ENCODE data around the gene CARMIL1. TPM values are rescaled to one million over a fixed set of nuclear protein-coding genes. Genes with fewer than 3 reads are reported as not detected.

The CARMIL1 gene
- total and polyA plus RNA-seq, 2 donors from 2014 or later, result 22.3 to 51.1 TPM

DNA sequence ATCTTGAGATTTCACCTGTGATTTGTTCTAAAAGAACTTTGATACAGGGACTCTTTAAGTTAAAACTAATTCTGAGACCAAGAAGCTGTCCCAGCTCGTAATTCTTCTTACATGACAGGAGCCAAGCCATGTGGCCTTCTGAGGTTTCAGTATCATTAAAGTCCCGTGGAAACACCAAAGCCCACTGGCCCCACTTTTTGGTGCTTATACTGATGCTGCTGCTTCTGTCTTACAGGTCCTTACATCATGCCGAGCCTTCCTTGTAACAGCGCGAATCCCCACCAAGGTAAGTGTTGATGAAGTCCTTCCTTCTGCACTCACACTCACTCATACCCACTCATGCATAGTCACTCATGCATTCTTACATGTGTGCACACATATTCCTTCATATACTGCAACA lies 140.7 kb downstream of the CARMIL1 start:
- Histone ChIP-seq H3K27ac (ENCODE audit: low read depth in 2 of 2, low read length in 2 of 2) (no peak overlapping the region), H3K4me3 (ENCODE audit: low read length in 3 of 3) (no peak overlapping the region), H3K9me3 (ENCODE audit: control insufficient read depth in 2 of 3, insufficient read depth in 1 of 3, low read length in 3 of 3) (no peaks in the 10 kb centered on the region), H3K36me3 (ENCODE audit: control insufficient read depth in 2 of 3, insufficient read depth in 3 of 3, low read length in 3 of 3) (no peaks in the 10 kb centered on the region), H3K9ac (ENCODE audit: low read length in 3 of 3) (no peak overlapping the region), H3K27me3 (ENCODE audit: control insufficient read depth, insufficient read depth, low read length) (no peaks in the 10 kb centered on the region), H3K4me1 (ENCODE audit: control insufficient read depth in 2 of 3, insufficient read depth in 2 of 3, low read depth in 1 of 3, low read length in 3 of 3) (peaks cover 5 to 19% (median 5%) of the 10 kb centered on the region in 3 donors)
- intact Hi-C loops (cut with DNase I), result no loop called here
- FAIRE-seq, result no peak
- no peak for DNase-seq
- TF ChIP-seq, protein P1, sequence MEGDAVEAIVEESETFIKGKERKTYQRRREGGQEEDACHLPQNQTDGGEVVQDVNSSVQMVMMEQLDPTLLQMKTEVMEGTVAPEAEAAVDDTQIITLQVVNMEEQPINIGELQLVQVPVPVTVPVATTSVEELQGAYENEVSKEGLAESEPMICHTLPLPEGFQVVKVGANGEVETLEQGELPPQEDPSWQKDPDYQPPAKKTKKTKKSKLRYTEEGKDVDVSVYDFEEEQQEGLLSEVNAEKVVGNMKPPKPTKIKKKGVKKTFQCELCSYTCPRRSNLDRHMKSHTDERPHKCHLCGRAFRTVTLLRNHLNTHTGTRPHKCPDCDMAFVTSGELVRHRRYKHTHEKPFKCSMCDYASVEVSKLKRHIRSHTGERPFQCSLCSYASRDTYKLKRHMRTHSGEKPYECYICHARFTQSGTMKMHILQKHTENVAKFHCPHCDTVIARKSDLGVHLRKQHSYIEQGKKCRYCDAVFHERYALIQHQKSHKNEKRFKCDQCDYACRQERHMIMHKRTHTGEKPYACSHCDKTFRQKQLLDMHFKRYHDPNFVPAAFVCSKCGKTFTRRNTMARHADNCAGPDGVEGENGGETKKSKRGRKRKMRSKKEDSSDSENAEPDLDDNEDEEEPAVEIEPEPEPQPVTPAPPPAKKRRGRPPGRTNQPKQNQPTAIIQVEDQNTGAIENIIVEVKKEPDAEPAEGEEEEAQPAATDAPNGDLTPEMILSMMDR (IDR thresholded peaks at IDR 0.05; ENCODE audit: borderline replicate concordance, extremely low read depth, insufficient read depth), result no peak

DNA sequence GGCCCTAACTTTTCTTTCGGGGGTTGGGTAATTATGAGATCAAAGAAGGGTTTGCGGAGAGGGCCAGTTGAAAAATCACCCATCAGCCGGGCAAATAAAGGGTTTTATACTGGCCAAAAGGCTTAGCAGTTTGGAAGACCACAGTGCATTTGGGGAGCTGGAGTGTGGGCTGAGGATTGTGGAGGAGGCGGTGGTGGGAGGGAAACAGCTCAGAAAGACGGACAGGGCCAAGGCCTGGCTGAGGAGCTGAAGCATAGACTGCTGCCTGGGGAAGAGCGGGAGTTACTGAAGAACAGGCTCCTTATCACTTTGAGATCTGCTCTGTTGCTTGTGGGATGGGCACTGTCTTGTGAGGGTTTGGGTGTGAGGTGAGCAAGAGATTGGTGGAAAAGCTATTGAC lies 144.2 kb downstream of the CARMIL1 start:
- intact Hi-C loops (cut with DNase I), result no loop called here
- H3K9me3 ChIP-seq (ENCODE audit: control insufficient read depth in 2 of 3, insufficient read depth in 1 of 3, low read length in 3 of 3), result no peaks in the 10 kb centered on the region
- no peak overlapping the region for H3K9ac ChIP-seq (ENCODE audit: low read length in 3 of 3)
- FAIRE-seq (no peak), DNase-seq (peak in 4 of 5 donors; percentile 40 to 64 (median 47))
- H3K36me3 ChIP-seq (ENCODE audit: control insufficient read depth in 2 of 3, insufficient read depth in 3 of 3, low read length in 3 of 3), result no peaks in the 10 kb centered on the region
- H3K27me3 ChIP-seq (ENCODE audit: control insufficient read depth, insufficient read depth, low read length), result no peaks in the 10 kb centered on the region
- H3K27ac ChIP-seq (ENCODE audit: low read depth in 2 of 2, low read length in 2 of 2), result no peak overlapping the region
- TF ChIP-seq, protein P1 (IDR thresholded peaks at IDR 0.05; ENCODE audit: borderline replicate concordance, extremely low read depth, insufficient read depth), result no peak
- no peak overlapping the region for H3K4me3 ChIP-seq (ENCODE audit: low read length in 3 of 3)
- no peaks in the 10 kb centered on the region for H3K4me1 ChIP-seq (ENCODE audit: control insufficient read depth in 2 of 3, insufficient read depth in 2 of 3, low read depth in 1 of 3, low read length in 3 of 3)

DNA sequence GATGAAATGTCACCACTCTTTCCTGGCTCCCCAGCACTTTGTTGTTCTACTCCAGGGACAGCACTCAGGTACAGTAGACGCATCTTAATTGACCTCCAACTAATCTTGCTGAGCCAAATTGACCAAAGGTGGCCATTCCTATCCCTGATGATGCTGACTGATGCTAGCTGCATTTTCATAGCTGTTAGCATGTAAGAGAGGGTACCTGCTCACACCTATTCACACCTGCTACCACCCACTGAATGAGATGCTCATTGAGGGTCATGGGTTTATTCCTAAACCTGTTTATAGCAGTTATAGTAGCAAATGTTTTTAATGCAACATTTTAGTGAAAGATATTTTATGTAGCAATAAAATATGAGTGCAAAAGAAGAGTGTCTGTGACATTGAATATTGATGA lies 145.1 kb downstream of the CARMIL1 start:
- H3K9me3 ChIP-seq (ENCODE audit: control insufficient read depth in 2 of 3, insufficient read depth in 1 of 3, low read length in 3 of 3), result no peaks in the 10 kb centered on the region
- no peaks in the 10 kb centered on the region for H3K27me3 ChIP-seq (ENCODE audit: control insufficient read depth, insufficient read depth, low read length)
- no peak for FAIRE-seq

More for the DNA sequence above, 145.1 kb downstream of the CARMIL1 start:
- intact Hi-C loops (cut with DNase I), result no loop called here
- H3K9ac ChIP-seq (ENCODE audit: low read length in 3 of 3), result no peak overlapping the region
- no peaks in the 10 kb centered on the region for H3K4me1 ChIP-seq (ENCODE audit: control insufficient read depth in 2 of 3, insufficient read depth in 2 of 3, low read depth in 1 of 3, low read length in 3 of 3)
- H3K27ac ChIP-seq (ENCODE audit: low read depth in 2 of 2, low read length in 2 of 2), result no peak overlapping the region
- H3K4me3 ChIP-seq (ENCODE audit: low read length in 3 of 3), result no peak overlapping the region
- TF ChIP-seq, protein P1 (IDR thresholded peaks at IDR 0.05; ENCODE audit: borderline replicate concordance, extremely low read depth, insufficient read depth), result no peak
- DNase-seq, result no peak
- no peaks in the 10 kb centered on the region for H3K36me3 ChIP-seq (ENCODE audit: control insufficient read depth in 2 of 3, insufficient read depth in 3 of 3, low read length in 3 of 3)

Data from kidney (tissue), 14 donors.